ENCODE results near the gene IL32.

Gene IL32

DNA sequence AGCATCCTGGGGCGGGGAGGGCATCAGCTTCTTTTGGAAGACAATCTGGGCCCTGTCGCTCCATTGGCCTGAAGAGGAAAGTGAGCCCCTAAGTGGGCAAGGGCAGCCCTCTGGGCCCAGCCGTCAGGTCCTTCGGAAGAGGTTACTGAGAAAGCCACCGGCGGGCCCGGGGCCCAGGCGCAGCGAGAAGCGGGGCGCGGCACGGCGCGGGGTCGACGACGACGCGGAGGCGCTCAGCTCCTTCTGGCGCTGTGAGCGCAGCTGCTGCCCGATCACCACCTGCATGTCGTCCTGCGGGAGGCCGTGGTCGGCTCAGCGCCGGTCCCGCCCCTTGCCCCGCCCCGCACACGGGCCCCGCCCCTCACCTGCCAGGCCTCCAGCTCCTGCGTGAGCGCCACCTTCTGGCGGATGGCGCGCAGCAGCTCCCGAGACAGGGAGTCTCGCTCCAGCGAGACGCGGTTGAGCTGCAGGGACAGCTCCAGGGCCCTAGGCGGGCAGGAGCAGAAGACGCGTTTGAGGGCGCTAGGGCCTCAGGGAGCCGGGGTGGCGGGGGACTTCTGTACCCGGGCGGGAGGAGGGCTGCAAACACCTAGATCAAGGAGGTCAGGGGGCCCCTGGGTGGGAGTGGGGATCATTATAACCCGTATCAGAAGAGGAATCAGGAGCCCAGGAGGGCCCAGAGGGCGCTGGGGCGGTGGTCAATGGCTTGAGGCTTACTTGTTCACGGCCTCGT lies 37.3 kb upstream of the IL32 start:
- peak in 8 of 14 donors; percentile 13 to 85 (median 36) for DNase-seq

DNA sequence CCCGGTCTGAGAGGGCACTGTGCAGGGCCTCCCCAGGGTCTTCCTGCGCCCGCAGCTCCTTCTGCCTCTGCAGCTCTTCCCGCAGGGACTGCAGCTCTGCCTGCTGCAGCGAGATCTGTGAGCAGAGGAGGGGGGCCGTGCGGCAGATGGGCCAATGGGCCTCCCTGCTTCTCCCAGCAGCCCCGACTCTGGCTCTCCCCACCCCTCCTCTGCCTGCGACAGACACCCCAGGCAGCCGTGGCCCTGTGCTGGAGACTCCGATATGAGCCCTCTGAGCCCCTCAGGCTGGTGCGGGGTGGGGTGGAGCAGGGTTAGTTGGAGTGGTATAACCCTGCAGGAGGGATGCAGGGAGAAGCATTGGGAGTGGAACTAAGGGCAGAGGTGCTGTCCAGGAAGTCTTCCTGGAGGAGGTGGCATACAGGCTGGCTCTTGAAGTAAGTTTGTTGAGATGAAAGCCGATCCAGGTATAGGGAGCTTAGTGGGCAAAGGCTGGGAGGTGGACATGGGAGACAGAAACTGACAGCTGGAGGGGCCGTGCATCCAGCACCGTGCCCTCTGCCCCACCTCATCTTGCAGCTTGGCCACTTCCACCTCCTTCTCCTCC lies 36.6 kb upstream of the IL32 start:
- no peak for DNase-seq

DNA sequence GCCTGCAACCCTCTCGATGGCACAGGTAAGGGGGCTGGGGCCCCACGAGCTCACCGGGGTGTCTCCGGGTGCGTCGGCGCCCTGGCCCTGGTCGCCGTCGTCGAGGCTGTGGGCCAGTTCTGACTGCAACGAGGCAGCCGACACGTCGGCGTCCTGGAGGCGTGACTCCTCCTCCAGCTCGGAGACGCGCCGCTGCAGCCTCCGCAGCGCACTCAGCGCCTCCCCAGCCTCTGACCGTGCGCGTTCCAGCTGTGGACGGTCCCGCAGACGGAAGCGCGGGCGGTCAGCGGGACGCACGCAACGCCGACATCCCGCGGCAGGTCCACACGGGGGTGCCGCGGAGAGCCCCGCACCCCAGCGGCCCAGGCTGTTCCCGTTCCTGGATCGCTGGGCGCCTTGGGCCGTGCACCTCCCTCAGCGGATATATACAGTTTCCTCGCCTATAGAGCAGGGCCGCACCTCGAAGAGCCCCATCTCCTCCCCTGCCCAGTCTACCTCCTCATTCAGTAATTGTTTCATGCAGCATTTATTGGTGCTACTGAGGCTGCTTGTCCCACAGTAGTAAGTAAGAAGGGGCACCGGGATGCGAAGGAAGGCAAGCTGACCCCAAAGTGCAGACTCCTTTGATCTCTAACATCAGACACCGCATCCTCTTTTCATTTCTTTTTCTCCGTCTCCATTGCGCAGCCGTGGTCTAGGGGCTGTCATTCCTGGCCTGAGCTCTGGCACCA lies 35.8 kb upstream of the IL32 start:
- no peak for DNase-seq

DNA sequence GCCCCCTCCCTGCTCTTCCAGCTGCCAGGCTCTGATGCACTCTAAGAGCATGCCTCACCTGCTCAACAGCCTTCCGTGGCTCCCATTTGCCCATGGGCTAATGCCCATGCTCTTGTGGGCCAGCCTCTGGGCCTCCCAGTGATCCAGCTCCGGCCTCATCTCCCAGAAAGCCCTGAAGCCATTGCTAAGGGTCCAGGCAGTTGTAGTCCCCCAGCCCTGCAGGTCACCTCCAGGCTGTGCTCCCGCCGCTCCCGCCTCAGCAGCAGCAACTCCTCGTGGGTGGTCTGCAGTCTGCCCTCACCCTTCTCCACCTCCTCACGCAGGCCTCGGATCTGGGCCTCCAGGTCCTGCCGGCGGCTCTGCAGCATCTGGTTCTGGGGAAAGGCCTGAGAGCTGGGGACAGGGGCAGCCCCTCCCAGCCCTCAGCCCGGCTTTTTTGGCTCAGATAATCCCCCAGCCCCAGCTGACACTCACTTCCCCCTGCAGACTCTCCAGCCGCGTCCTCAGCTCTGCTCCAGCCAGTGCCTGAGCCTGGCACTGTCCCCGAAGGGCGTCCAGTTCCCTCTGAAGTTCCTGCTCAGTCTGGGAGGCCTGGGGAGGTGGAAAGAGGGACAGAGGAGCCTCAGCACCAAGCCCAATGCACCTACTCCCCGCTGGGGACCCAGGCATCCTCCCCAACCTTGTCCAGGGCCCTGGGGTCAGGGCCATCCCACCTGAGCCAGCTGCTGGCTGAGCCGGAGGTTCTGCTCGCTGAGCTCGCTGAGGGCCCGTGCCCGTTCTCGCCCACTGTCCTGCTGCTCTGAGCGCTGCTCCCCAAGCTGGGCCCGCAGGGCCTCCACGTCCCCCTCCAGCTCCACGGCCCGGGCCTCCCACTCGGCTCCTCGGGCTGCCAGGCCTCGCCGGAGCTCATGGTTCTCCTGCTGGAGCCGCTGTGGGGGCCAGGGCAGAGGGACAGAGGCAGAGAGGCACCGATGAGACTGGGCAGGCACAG lies 34.9 kb upstream of the IL32 start:
- no peak for DNase-seq

DNA sequence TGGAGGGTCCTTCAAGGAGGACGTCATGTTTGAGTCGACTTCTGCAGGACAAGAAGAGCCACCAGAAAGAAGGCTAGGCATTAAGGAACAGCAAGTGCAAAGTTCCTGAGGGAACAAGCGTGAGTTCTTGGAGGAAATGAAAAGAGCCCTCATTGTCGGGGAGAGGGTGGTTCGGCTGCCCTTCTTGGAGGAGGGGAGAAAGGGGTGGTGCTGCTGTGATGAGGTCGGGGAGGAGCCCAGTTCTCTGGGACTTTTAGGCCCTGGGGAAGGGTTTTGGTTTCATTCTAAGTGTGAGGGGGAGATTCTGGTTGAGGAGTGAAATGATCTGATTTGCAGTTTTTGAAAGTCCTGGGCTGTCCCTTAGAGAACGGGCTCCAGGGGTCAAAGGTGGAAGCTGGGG lies 32.8 kb upstream of the IL32 start:
- no peak for DNase-seq

DNA sequence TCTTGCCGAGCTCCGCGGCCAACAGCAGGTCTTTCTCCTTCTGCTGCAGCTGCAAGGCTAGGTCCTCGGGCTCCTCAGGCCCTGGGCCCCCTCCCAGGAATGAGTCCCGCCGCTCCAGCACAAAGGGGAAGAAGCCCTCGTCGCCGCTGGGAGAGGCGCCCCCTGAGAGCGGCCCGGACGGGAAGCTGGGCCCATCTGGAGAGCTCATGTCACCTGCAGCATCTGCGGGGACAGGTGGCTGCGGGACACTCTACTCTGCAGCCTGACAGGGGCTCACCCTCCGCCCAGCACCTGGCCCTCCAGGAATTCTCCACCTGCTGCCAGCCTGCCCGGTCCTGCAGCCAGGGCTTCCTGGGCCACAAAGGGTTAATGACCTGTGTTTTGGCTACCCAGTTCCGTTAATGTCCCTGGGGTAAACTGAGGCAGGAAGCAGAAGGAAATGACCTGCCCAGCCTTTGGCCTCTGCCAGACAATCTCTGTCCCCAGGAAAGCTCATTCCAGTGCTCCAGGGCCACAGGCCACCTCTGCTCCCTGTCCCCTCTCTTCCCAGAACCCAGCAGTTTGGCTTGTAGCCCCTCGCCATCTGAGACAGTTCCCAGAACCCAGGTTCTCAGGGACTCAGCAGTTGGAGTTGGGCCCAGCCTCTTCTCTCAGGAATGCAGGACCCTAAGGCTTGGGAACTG lies 30.0 kb upstream of the IL32 start:
- DNase-seq: no peak

DNA sequence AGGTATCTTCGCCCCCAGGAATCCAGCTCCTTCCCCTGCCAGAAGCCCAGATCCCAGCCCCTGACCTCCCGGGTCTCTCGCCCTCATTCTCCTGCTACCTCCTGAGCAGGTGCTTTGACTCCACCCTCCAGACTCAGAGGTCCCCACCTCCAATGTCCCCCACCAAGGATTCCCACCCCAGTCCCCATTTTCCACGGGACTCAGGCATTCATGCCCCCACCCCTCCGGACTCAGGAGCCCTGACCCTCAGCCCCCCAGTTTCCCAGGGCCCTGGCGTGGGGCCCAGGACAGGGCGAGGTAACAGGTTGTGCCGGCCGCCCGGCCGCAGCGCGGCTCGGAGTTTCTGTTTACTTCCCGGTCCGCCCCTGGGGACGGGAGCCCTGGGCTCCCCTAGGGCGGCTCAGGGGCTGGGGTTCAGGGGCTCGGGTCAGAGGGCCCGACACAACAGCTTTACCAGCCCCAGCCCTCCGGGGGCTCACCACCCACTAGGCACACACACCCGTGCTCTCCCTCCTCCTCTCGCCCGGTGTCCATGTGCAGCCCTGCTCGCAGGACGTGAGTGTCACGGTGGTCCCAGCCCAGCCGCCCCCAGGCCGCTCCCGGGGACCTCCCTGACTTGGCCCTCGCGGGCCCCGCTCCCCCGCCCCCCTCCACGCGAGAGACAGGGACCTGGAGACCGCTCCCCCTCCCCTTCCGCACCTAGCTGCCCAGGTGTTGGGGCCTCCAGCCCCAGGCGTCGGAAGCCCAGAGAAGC lies 29.3 kb upstream of the IL32 start:
- no peak for DNase-seq

DNA sequence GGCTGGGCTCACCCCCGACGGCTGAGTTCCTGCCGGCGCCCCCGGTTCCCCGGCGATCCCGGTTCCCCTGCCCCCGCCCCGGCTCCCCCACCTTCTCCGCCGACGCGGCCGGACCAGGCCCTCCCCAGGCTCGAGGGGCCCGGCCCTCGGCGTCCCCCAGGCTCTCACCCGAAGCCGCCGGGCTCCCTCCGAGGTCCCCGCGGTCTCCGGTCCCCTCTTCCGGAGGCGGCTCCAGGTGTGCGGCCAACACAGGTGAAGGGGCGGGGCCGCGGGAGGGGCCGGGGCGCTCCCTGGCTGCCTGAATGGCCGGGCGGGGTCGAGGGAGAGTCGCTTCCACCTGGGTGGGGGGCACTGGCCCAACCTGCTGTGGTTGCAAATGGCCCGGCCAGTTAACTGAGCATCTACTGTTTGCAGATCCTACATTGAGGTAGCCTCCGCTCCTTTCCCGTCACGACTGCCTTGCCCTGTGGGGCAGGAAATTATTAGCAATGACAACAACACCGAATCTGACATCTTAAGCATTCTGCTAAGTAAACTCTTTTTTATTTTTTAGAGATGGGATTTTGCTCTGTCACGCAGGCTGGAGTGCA lies 28.6 kb upstream of the IL32 start, which contains the start of gene BICDL2:
Gene BICDL2 (minus strand): TSS at position 219 of the 590 bp plus-strand sequence. CDS start 1,448 bp downstream, outside the sequence.
- DNase-seq: no peak

DNA sequence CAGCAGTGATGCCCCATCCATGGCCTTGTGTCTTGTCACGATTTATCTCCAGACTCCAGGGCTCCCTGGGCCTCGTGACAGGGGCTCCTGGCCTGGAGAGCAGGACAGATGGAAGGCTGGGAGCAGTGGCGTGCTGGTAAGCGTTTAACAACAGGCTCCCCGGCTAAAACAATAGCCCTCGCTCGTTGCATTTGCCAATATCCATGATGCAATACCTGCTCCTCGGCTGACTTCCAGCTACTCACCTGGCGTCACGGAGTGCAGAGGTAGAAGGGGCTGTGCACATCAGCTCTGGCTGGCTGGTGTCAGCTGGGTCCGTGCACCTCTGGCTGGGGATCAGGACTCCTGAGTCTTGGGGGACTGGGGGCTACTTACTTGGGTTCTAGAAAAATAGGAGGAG lies 27.2 kb upstream of the IL32 start:
- DNase-seq: no peak

DNA sequence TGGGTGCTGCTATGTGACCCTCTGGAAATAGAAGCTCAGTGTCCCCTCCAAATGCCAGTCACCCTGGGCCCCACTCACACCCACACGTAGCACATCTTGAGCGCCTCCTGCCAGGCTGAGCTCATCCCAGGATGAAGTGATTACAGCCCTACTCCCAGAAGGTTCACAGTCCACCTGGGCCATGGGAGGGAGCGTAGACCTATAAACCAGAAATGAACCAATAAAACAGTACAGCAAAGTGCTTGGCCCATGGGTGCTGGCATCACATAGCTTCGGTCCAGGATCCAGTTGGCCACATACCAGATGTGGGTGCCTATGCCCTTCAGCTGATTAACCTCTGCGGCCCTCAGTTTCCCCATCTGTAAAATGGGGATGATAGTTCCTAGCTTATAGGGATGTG lies 26.5 kb upstream of the IL32 start:
- DNase-seq: no peak

DNA sequence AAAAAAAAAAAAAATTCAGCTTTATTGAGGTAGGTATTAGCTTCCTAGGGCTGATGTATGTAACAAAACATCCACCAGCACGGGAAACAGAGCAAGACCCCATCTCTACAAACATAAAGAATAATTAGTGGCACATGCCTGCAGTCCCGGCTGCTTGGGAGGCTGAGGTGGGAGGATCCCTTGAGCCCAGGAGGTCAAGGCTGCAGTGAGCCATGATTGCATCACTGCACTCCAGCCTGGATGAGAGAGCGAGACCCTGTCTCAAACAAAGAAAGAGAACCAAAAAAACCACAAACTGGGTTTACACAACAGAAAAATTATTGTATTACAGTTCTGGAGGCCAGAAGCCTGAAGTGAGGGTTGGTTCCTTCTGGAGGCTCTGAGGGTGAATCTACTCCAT lies 23.1 kb upstream of the IL32 start:
- DNase-seq: no peak

DNA sequence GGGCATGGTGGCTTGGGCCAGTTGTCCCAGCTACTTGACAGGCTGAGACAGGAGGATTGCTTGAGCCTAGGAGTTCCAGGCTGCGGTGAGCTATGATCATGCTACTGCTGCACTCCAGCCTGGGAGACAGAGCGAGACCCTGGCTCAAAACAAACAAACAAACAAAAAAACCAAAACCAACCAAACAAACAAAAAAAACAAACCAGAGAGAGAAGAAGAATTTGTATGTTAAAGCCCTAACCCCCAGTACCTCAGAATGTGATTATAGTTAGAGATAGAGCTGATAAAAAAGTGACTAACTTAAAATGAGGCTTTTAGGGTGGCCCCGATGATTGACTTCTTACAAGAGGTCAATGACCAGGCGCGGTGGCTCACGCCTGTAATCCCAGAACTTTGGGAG lies 20.7 kb upstream of the IL32 start:
- no peak for DNase-seq

DNA sequence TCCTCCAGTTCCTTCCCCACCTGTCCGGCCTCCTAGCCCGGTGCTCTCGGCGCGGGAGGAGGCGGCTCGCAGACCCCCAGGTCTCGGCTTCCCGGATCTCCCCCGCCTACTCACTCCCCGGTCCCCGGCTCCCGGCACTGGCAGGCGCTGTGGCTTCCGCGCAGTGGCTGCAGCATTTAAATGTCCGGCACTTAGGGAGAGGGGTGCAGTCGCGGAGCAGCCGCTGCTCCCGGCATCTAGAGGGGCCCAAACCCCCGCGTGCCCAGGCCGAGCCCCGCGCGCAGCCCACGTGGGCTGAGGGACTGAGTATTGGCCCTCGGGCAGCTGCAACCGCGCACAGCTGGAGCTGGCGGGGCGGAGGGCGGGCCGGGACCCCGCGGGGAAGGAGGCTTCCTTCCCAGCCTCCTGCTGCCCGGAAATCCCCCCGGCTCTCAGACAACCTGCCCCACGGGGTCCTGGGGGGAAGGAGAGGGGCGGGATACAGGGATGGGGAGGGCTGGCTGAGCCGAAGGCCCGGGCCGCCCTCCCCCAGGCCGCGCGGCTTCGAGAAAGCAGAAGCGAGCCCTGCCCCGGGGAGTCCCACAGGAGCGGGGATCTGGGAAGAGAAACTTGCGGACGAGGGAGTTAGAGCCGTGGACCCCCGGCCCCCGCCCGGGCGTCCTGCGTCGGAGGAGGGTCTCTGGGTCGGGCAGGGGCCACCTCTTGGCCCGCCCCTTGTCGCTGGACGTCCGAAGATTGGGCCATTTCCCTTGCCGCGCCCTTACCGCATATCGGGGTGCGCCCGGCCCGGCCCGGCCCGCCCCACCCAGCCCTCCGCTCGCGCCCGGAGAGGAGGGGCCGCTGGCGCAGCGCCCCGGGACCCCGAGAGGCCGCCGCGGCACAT lies 19.4 kb upstream of the IL32 start, which contains the start of gene MMP25:
Gene MMP25 (plus strand): TSS at position 804 of the 883 bp plus-strand sequence. CDS start 357 bp downstream, outside the sequence.
- DNase-seq: no peak

DNA sequence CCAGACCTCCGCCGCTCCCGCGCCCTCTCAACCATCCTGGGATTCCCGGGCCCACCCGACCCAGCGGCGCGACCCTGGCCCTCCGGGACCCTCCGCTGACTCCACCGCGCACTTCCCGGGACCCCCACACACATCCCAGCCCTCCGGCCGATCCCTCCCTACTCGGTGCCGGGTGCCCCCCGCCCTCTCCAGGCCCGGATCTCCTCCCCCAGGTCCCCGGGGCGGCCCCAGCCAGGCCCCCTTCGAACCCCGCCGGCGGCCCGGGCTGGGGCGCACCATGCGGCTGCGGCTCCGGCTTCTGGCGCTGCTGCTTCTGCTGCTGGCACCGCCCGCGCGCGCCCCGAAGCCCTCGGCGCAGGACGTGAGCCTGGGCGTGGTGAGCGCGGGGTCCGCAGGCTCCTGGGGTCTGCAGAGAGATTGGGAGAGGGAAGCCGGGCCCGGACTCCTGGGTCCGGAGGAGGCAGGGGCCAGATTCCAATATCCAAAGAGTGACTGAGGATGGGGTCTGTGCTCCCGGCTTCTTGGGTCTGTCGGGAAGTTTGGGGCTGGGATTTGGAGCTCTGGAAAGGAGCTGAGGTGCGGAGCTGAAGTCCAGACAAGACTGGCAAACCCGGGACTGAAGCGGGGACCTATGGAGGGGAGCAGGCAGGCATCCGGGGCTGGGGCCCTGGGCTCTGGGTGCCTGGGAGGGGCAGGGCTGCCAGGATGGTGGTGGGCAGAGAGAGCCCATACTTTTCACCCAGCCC lies 18.6 kb upstream of the IL32 start:
- DNase-seq: no peak

DNA sequence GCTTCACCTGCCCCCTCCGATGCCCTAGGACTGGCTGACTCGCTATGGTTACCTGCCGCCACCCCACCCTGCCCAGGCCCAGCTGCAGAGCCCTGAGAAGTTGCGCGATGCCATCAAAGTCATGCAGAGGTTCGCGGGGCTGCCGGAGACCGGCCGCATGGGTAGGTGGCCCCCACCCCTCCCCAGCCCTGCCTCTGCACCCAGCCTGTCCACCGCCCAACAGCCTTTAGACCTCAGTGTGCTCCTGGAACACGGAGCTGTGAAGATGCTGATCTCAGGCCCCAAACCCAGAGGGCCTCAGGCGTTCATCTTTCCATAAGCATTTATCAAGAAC lies 18.1 kb upstream of the IL32 start:
- no peak for DNase-seq

DNA sequence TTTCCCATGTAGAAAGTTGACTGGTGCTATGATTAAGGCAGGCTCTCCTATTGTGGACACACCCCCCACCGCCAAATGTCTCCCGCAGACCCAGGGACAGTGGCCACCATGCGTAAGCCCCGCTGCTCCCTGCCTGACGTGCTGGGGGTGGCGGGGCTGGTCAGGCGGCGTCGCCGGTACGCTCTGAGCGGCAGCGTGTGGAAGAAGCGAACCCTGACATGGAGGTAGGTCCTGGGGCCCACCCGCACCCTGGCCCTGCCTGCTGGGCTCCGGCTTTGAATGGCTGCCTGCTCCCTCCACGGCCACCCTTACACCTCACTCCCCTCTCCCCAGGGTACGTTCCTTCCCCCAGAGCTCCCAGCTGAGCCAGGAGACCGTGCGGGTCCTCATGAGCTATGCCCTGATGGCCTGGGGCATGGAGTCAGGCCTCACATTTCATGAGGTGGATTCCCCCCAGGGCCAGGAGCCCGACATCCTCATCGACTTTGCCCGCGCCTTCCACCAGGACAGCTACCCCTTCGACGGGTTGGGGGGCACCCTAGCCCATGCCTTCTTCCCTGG lies 15.4 kb upstream of the IL32 start:
- no peak for DNase-seq

DNA sequence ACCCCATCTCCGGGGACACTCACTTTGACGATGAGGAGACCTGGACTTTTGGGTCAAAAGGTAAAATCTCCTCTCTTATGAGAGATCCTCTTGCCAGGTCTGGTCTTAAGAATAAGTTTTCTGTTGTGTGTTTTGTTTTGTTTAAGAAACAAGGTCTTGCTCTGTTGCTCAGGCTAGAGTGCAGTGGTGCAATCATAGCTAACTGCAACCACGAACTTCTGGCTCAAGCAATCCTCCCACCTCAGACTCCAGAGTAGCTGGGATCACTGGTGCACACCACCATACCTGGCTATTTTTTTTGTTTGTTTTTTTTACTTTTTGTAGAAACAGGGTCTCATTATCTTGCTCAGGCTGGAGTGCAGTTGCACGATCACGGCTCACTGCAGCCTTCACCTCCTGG lies 15.0 kb upstream of the IL32 start:
- no peak for DNase-seq

DNA sequence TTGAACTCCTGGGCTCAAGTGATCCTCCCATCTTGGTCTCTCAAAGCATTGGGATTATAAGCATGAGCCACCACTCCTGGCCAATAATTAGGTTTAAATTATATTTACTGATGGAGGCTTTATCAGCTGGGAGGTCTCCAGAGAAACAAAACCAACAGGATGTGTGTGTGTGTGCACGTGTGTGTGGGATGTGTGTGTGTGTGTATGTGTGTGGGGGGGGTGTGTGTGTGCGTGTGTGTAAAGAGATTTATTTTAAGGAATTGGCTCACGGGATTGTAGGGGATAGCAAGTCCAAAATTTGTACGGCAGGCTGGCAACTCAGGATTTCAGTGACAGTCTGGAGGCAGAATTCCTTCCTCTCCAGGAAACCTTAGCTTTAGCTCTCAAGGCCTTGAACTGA lies 14.4 kb upstream of the IL32 start:
- no peak for DNase-seq

DNA sequence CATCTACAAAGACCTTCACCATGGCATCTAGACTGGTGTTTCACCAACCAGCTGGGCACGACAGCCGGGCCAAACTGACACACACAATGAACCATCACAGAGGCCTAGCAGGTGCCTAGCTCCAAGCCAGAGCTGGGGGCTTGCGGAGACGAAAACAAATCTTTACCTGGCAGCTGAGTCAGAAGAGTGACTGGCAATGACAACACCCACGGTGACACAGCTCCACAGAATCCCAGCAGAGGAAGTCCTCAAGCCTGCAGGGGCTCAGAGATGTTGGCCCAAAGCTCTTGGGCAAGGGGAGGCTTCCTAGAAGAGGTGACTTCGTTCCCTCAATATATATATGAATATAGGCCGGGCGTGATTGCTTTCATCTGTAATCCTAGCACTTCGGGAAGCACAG lies 13.9 kb upstream of the IL32 start:
- no peak for DNase-seq
